Measurements from ENCODE around the gene UGT1A6. TPM values are rescaled to one million over a fixed set of nuclear protein-coding genes. Genes with fewer than 3 reads are reported as not detected.

Gene UGT1A6
- total RNA-seq, 1 experiment from 2014 or later: not detected

- TF ChIP-seq KAT7 (CRISPR knock-in tag; IDR thresholded peaks at IDR 0.05; ENCODE audit: borderline replicate concordance) (no peak), GRHL2 (CRISPR knock-in tag; IDR thresholded peaks at IDR 0.05; ENCODE audit: insufficient replicate concordance, severe bottlenecking) (no peak), NR2C2 (CRISPR knock-in tag; IDR thresholded peaks at IDR 0.05) (no peak), MLX (CRISPR knock-in tag; IDR thresholded peaks at IDR 0.05) (no peak), ZNF512 (CRISPR knock-in tag; IDR thresholded peaks at IDR 0.05; ENCODE audit: borderline replicate concordance) (no peak), USF2 (CRISPR knock-in tag; IDR thresholded peaks at IDR 0.05) (no peak)
These were observed 82.7 kb downstream of the UGT1A6 start (continued) for GRCh38 chr2:233775414-233775813.

GRCh38 chr2:233778030-233778429 is 85.3 kb downstream of the UGT1A6 start, which contains the start of gene MROH2A:
Gene MROH2A (plus strand): TSS chr2:233778330. CDS start chr2:233779359, 1,029 bp downstream.
- peaks cover 8% of the 10 kb centered on the region for H3K36me3 Mint-ChIP-seq
- DNase-seq (ENCODE audit: low spot score) (no peak), ATAC-seq (no peak)
- ChIA-PET CTCF (no interaction called here), POLR2A (no interaction called here)
- H3K27ac Mint-ChIP-seq: no peak within 1 kb of the TSS
- H3K4me3 Mint-ChIP-seq: no peak within 1 kb of the TSS
- no peaks in the 10 kb centered on the region; the same call in 1 of the 2 replicates for H3K27me3 Mint-ChIP-seq (ENCODE audit: low read depth)
- no peak for TF ChIP-seq E2F4 (CRISPR knock-in tag; IDR thresholded peaks at IDR 0.05; ENCODE audit: borderline replicate concordance, low read depth)
- TF ChIP-seq STAT6 (CRISPR knock-in tag; conservative IDR thresholded peaks at IDR 0.05; ENCODE audit: low read depth): no peak
- TF ChIP-seq FOXP1 (CRISPR knock-in tag; IDR thresholded peaks at IDR 0.05; ENCODE audit: borderline replicate concordance): no peak
- TF ChIP-seq EMX1 (CRISPR knock-in tag; IDR thresholded peaks at IDR 0.05): no peak
- TF ChIP-seq CTCF (IDR thresholded peaks at IDR 0.05): no peak
- TF ChIP-seq CDX4 (CRISPR knock-in tag; IDR thresholded peaks at IDR 0.05; ENCODE audit: borderline replicate concordance): no peak
- no peak for TF ChIP-seq PRDM15 (CRISPR knock-in tag; IDR thresholded peaks at IDR 0.05)
- no peak for TF ChIP-seq AFF4 (CRISPR knock-in tag; IDR thresholded peaks at IDR 0.05; ENCODE audit: borderline replicate concordance)
- no peak for TF ChIP-seq ZNF121 (CRISPR knock-in tag; IDR thresholded peaks at IDR 0.05)
- TF ChIP-seq ZNF219 (CRISPR knock-in tag; IDR thresholded peaks at IDR 0.05; ENCODE audit: borderline replicate concordance): no peak
- H3K9me3 Mint-ChIP-seq: peaks cover 47% of the 10 kb centered on the region
- H3K4me1 Mint-ChIP-seq: no peaks in the 10 kb centered on the region
